SK-N-MC (cell line): ENCODE measurements around the gene LGI4.

Source experiments
- DNase-seq: peaks from one replicate; pipeline ENCODE4 v3.0.0-alpha.2; 2011; ENCODE audit warnings: low read depth, low spot score
- H3K27ac ChIP-seq: fragments of 200-600 bp; sonication (generic); 2 replicates; pipeline ENCODE4 v1.5.1; 2016; ENCODE audit warnings: mixed run types
- H3K36me3 ChIP-seq: fragments of 200-600 bp; sonication (generic); 2 replicates; pipeline ENCODE4 v1.6.1; 2017; ENCODE audit warnings: antibody characterized with exemption, low read length, mixed read lengths; ENCODE audit not compliant: insufficient read depth
- H3K4me3 ChIP-seq: fragments of 200-600 bp; sonication (generic); 2 replicates; pipeline ENCODE4 v1.5.1; 2016
- H3K9ac ChIP-seq: fragments of 200-600 bp; sonication (generic); 2 replicates; pipeline ENCODE4 v1.8.0; 2017; ENCODE audit warnings: mixed run types, mixed read lengths; ENCODE audit not compliant: insufficient read length
- H3K9me3 ChIP-seq: fragments of 200-600 bp; sonication (generic); 2 replicates; pipeline ENCODE4 v1.6.1; 2017; ENCODE audit warnings: low read depth, mild to moderate bottlenecking, antibody characterized with exemption, low read length, moderate library complexity, mixed read lengths
- EZH2 ChIP-seq: fragments of 200-600 bp; sonication (generic); IDR thresholded peaks from one replicate; pipeline ENCODE4 v1.6.1; 2017; ENCODE audit warnings: antibody characterized with exemption
- FOXP2 ChIP-seq: optimal IDR thresholded peaks from 2 replicates; pipeline ENCODE3; 2011; ENCODE audit warnings: mild to moderate bottlenecking, moderate library complexity; ENCODE audit not compliant: insufficient read depth; ENCODE audit errors: extremely low read length, control extremely low read depth
- POLR2AphosphoS5 ChIP-seq: IDR thresholded peaks from 2 replicates; pipeline ENCODE4 v1.6.1; 2012; ENCODE audit warnings: mild to moderate bottlenecking, low read depth, low read length, borderline replicate concordance

The LGI4 gene

GRCh38 chr19:35116072-35116801 lies 18.6 kb downstream of the LGI4 start:
- Histone ChIP-seq H3K27ac (no peak overlapping the region), H3K9me3 (no peaks in the 10 kb centered on the region), H3K36me3 (no peaks in the 10 kb centered on the region), H3K4me3 (no peak overlapping the region), H3K9ac (no peak overlapping the region)
- TF ChIP-seq POLR2AphosphoS5 (no peak), EZH2 (no peak), FOXP2 (no peak)
- no peak for DNase-seq

DNA sequence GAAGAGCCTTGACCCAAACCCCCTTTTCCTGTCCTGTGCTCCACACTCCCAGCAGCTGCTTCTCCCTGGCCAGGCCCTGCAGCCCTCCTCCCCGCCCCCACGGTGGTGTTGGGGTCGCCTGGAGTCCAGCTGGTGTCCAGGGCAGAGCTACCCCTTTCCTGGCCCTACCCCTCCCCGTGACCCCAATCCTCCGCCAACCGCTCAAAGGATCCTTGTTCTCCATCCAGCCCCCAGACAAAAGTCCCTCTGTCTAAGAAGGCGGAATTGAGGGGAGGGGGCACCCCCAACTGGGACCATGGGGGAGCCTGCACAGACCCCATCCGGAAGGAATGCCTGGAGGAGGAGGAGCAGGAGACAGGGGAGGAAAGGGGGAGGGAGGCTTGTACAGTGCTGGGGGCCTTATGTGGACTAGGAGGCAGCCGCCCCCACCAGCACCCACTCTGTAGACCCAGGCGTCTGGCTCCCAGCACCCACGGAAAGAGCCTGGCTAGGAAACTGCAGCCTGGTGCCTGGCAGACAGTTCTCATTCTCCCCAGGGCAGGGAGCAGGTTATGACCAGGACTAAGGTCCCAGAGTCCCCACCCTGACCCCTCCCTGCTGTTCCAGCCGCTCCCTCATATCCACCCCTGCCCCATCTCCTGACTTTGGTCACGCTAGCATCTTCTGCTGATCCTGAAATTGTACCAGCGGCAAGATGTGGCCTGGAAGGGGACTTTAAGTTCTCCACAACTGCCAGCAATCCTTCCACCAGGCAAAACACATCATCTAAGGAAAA lies 19.5 kb downstream of the LGI4 start, which contains the start of gene FXYD3:
TSS of gene FXYD3 (plus strand) at position 647 of the 775 bp plus-strand sequence. CDS start 3,554 bp downstream, outside the sequence.
- H3K9me3 ChIP-seq, result no peaks in the 10 kb centered on the region
- no peak within 1 kb of the TSS for H3K27ac ChIP-seq
- no peak within 1 kb of the TSS for H3K9ac ChIP-seq
- TF ChIP-seq POLR2AphosphoS5 (no peak), EZH2 (no peak), FOXP2 (no peak)
- no peaks in the 10 kb centered on the region for H3K36me3 ChIP-seq
- peak within 1 kb of the TSS; percentile 26; the same call in 1 of the 2 replicates for H3K4me3 ChIP-seq
- no peak for DNase-seq

DNA sequence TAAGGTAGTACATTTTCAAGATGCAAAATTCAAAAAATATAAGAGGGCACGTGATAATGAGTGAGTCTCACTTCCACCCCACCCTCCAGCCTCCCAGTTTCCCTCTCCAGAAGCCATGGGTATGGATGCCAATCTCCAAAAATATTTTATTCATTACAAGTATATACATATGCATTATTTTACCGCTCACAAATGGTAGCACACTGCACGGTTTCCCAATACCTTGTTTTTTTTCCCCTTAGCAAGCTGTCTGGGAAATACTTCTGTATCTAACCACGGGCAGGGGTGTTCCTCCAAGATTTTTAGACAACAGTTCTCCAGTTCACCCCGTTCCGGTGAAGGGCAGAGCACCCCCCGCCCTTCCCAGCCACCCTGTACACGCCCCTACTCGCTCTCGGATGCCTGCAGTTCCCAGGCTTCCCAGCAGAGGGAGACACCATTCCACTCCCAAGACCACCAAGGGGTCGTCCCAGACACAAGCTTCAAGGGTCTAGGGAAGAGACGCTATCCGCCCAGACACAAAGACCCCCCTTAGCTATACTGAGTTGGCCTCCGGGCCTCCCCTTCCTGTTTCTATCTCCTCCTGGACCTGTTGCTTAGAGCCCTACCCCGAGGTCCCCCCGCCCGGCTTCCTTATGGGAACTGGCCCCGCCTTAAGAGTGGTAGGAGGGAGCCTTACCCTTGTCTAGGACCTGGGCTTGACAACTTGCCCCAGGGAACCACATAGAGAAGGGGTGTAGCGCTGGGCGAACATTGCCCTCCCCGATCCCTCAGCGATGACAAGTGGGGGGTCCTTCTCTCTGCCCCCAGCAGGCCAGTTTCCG lies 20.3 kb downstream of the LGI4 start:
- Histone ChIP-seq H3K27ac (no peak overlapping the region), H3K4me3 (peak overlapping the region; percentile 26; the same call in 1 of the 2 replicates), H3K9me3 (no peaks in the 10 kb centered on the region), H3K36me3 (no peaks in the 10 kb centered on the region), H3K9ac (no peak overlapping the region)
- no peak for DNase-seq
- no peak for TF ChIP-seq FOXP2
- TF ChIP-seq POLR2AphosphoS5, result no peak
- TF ChIP-seq EZH2, result no peak

DNA sequence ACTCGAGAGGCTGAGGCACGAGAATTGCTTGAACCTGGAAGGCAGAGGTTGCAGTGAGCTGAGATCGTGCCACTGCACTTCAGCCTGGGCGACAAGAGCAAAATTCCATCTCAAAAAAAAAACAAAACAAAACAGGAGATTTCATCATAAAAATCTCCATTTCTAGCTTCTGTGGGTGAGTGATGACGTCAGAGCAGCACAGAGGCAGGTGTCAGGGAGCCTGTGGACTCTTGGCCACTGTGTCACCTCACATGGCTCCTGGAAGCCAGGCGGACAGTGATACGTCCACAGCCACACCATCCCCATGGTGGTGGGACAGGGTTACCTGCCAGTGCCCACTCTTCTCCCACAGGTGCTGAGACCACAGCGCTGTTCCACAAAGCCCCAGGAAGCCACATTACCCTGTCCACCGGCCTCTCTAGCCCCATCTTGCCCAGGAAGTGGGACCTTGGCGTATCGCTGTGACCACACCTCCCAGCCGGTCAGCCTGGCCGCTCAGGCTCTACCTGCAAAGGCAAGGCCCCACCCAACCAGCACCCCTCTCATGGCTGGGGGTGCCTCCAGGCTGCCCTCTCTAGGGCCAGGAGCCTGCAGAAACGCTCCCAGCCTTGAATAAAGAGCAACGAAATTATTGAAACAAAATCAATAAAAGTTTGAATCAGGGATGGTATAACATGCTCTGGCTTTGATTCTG lies 21.7 kb downstream of the LGI4 start:
- no peak overlapping the region for H3K27ac ChIP-seq

GRCh38 chr19:35110974-35111373 lies 23.9 kb downstream of the LGI4 start:
- no peak overlapping the region for H3K27ac ChIP-seq
- no peak overlapping the region for H3K4me3 ChIP-seq
- no peak overlapping the region for H3K9ac ChIP-seq
- H3K36me3 ChIP-seq, result no peaks in the 10 kb centered on the region
- TF ChIP-seq POLR2AphosphoS5 (no peak), EZH2 (no peak)
- no peak for DNase-seq
- no peaks in the 10 kb centered on the region for H3K9me3 ChIP-seq

More for the DNA sequence above, 21.7 kb downstream of the LGI4 start:
- H3K9ac ChIP-seq, result no peak overlapping the region
- DNase-seq, result no peak
- no peak for TF ChIP-seq EZH2
- no peak for TF ChIP-seq POLR2AphosphoS5
- TF ChIP-seq FOXP2, result no peak
- no peaks in the 10 kb centered on the region for H3K9me3 ChIP-seq
- H3K4me3 ChIP-seq, result no peak overlapping the region
- H3K36me3 ChIP-seq, result no peaks in the 10 kb centered on the region

DNA sequence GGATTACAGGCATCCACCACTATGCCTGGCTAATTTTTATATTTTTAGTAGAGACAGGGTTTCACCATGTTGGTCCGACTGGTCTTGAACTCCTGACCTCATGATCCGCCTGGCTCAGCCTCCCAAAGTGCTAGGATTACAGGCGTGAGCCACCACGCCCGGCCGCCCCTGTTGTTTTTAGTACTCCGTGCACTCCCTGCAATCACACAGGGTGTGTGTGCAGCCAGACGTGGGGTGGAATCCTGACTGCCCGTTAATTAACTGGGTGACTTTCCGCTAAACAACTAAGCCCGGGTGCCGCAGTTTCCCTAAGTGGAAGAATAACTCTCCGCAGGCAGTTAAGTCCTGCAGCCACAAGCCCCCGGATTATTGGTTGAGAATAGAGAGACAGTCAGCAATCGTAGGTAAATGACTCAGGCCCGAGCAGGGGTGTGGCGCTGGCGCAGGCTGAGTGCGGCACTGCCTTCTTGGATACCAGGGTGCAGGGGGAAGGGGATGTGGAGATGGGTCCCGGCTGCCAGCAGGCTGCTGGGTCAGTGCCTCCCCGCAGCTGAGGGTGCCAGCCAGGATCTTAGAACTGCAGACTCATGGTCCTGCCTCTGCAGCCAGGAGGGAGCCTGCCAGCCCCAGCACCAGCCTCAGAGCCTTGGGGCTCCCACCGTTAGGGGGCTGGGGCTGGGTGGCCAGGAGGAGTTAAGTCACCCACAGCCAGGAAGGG lies 25.3 kb downstream of the LGI4 start:
- H3K27ac ChIP-seq, result no peak overlapping the region
- no peak overlapping the region for H3K9ac ChIP-seq
- no peak overlapping the region for H3K4me3 ChIP-seq
- H3K36me3 ChIP-seq, result no peaks in the 10 kb centered on the region
- H3K9me3 ChIP-seq, result no peaks in the 10 kb centered on the region
- TF ChIP-seq FOXP2 (no peak), EZH2 (no peak), POLR2AphosphoS5 (no peak)
- no peak for DNase-seq

- Histone ChIP-seq H3K4me3 (no peak overlapping the region), H3K9me3 (no peaks in the 10 kb centered on the region), H3K27ac (no peak overlapping the region), H3K36me3 (no peaks in the 10 kb centered on the region), H3K9ac (no peak overlapping the region)
- TF ChIP-seq POLR2AphosphoS5 (no peak), EZH2 (no peak), FOXP2 (no peak)
- DNase-seq, result no peak
These were observed 26.1 kb downstream of the LGI4 start for GRCh38 chr19:35108730-35109129.
